Loucy (cell line): Measurements from ENCODE around the gene GALM.
"Not testable (repeated sequence)": the region's sequence is repeated elsewhere in the genome, so short reads cannot be mapped to it uniquely, and the experiment has no call there.

Source experiments
- H2AFZ ChIP-seq: fragments of 200-600 bp; sonication (generic); 2 replicates; pipeline ENCODE4 v1.6.0; 2016; ENCODE audit warnings: antibody characterized with exemption, mild to moderate bottlenecking, low read length, moderate library complexity
- H3F3A ChIP-seq: fragments of 200-600 bp; 2 replicates; pipeline ENCODE4 v1.6.0; 2016; ENCODE audit warnings: antibody characterized with exemption, low read depth, mild to moderate bottlenecking
- H3K27me3 ChIP-seq: fragments of 200-600 bp; sonication (generic); 2 replicates; pipeline ENCODE4 v1.6.1; 2014; ENCODE audit warnings: low read length, mild to moderate bottlenecking; ENCODE audit not compliant: insufficient read depth, poor library complexity, severe bottlenecking
- H3K36me3 ChIP-seq: fragments of 200-600 bp; sonication (generic); 2 replicates; pipeline ENCODE4 v1.6.1; 2016; ENCODE audit warnings: low read length; ENCODE audit not compliant: insufficient read depth
- H3K4me1 ChIP-seq: fragments of 200-600 bp; sonication (generic); 2 replicates; pipeline ENCODE4 v1.5.1; 2014; ENCODE audit warnings: low read length, mild to moderate bottlenecking; ENCODE audit not compliant: insufficient read depth, poor library complexity, severe bottlenecking
- H3K4me2 ChIP-seq: fragments of 200-600 bp; sonication (generic); 2 replicates; pipeline ENCODE4 v1.6.0; 2014; ENCODE audit warnings: antibody characterized with exemption, low read length, low read depth, mild to moderate bottlenecking; ENCODE audit not compliant: poor library complexity, severe bottlenecking
- H3K4me3 ChIP-seq: fragments of 200-600 bp; sonication (generic); 2 replicates; pipeline ENCODE4 v1.5.1; 2014; ENCODE audit warnings: low read length, mild to moderate bottlenecking, mixed read lengths; ENCODE audit not compliant: poor library complexity, severe bottlenecking
- H3K79me2 ChIP-seq: fragments of 200-600 bp; sonication (generic); 2 replicates; pipeline ENCODE4 v1.6.1; 2014; ENCODE audit warnings: low read length; ENCODE audit not compliant: insufficient read depth
- H3K9ac ChIP-seq: fragments of 200-600 bp; sonication (generic); 2 replicates; pipeline ENCODE4 v1.6.0; 2014; ENCODE audit warnings: mild to moderate bottlenecking, low read depth, low read length, moderate library complexity; ENCODE audit not compliant: poor library complexity, severe bottlenecking
- H3K9me2 ChIP-seq: fragments of 200-600 bp; sonication (generic); replicated peaks from 2 replicates; pipeline ENCODE4 v1.6.1; 2016; ENCODE audit warnings: low read depth, low read length, mixed read lengths
- H3K9me3 ChIP-seq: fragments of 200-600 bp; sonication (generic); 2 replicates; pipeline ENCODE4 v1.6.1; 2014; ENCODE audit warnings: mild to moderate bottlenecking, antibody characterized with exemption, low read length, low read depth; ENCODE audit not compliant: insufficient read depth
- H4K20me1 ChIP-seq: fragments of 200-600 bp; sonication (generic); 2 replicates; pipeline ENCODE4 v1.6.0; 2014; ENCODE audit warnings: antibody characterized with exemption, low read length, mild to moderate bottlenecking; ENCODE audit not compliant: insufficient read depth, poor library complexity, severe bottlenecking
- EZH2phosphoT487 ChIP-seq: fragments of 200-600 bp; IDR thresholded peaks from 2 replicates; pipeline ENCODE4 v1.6.1; 2018; ENCODE audit warnings: antibody characterized with exemption, mild to moderate bottlenecking, moderate library complexity, borderline replicate concordance
- TF ChIP-seq, protein P1 (sequence below): fragments of 200-600 bp; sonication (generic); conservative IDR thresholded peaks from 2 replicates; pipeline ENCODE4 v1.5.1; 2014; ENCODE audit warnings: mild to moderate bottlenecking, antibody characterized with exemption, low read length

Gene GALM

DNA sequence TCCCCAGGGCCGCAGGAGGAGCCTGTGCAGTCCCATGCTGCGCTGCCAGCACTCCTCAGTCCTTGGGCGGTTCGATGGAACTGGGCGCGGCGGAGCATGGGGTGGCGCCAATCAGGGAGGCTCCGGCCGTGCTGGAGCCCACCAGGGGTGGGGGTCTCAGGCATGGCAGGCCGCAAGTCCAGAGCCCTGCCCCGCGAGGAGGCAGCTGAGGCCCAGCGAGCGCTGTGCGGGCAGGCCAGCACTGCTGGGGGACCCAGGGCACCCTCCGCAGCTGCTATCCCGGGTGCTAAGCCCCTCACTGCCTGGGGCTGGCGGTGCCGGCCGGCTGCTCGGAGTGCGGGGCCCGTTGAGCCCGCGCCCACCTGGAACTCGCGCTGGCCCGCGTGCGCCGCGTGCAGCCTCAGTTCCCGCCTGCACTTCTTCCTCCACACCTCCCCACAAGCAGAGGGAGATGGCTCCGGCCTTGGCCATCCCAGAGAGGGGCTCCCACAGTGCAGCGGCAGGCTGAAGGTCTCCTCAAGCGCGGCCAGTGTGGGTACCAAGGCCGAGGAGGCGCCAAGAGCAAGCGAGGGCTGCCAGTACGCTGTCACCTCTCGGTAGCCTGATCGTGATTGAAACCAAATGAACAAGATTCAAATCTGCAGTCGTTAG, 22.8 kb upstream of the GALM start:
- Histone ChIP-seq H3K9ac (peak overlapping the region; percentile 65), H3K9me2 (no peaks in the 10 kb centered on the region), H3K27me3 (no peaks in the 10 kb centered on the region), H3K36me3 (no peaks in the 10 kb centered on the region), H3K4me3 (peak overlapping the region; percentile 54), H3K9me3 (no peaks in the 10 kb centered on the region), H3K4me2 (peak overlapping the region; percentile 68), H3F3A (peaks cover 19% of the 10 kb centered on the region; the same call in 1 of the 2 replicates), H4K20me1 (no peaks in the 10 kb centered on the region), H2AFZ (no peak overlapping the region), H3K79me2 (no peaks in the 10 kb centered on the region), H3K4me1 (peaks cover 48% of the 10 kb centered on the region)
- TF ChIP-seq, protein P1, sequence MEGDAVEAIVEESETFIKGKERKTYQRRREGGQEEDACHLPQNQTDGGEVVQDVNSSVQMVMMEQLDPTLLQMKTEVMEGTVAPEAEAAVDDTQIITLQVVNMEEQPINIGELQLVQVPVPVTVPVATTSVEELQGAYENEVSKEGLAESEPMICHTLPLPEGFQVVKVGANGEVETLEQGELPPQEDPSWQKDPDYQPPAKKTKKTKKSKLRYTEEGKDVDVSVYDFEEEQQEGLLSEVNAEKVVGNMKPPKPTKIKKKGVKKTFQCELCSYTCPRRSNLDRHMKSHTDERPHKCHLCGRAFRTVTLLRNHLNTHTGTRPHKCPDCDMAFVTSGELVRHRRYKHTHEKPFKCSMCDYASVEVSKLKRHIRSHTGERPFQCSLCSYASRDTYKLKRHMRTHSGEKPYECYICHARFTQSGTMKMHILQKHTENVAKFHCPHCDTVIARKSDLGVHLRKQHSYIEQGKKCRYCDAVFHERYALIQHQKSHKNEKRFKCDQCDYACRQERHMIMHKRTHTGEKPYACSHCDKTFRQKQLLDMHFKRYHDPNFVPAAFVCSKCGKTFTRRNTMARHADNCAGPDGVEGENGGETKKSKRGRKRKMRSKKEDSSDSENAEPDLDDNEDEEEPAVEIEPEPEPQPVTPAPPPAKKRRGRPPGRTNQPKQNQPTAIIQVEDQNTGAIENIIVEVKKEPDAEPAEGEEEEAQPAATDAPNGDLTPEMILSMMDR: no peak
- TF ChIP-seq EZH2phosphoT487: no peak

DNA sequence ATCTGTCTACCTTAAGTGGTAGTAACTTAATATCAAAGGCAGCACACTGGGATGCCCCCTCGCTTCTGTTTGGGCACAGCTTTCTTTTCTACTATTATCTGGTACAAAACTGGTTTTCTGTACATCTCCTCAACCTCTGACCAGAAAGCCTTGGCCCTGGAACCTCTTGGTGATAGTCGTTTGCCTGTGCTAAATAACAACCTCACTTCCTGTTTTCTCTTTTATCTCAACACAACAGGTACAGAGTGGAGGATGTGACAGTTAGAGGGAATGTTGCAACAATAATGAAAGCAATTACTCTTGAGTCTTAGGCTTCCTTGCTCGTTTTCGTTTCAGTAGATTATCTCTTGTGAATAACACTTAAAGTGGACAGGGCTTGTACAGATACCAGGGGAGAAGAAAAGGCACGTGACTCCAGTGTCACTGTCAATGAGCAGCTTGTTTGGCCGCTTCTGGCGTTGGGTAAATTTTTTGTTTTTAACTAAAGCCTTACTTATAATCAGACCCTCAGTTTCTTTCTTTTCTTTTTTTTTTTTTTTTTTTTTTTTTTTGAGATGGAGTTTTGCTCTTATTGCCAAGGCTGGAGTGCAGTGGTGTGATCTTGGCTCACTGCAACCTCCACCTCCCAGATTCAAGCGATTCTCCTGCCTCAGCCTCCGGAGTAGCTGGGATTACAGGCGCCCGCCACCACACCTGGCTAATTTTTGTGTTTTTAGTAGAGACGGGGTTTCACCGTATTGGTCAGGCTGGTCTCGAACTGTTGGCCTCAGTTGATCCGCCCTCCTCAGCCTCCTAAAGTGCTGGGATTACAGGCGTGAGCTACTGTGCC, 22.0 kb upstream of the GALM start:
- peaks cover 19% of the 10 kb centered on the region; the same call in 1 of the 2 replicates for H3F3A ChIP-seq
- peak overlapping the region; percentile 65 for H3K9ac ChIP-seq
- not testable (repeated sequence) for H3K27me3 ChIP-seq, H4K20me1 ChIP-seq, H3K36me3 ChIP-seq, H3K79me2 ChIP-seq, H3K9me3 ChIP-seq, H3K9me2 ChIP-seq
- peaks cover 56% of the 10 kb centered on the region for H3K4me1 ChIP-seq
- peak overlapping the region; percentile 79 for H2AFZ ChIP-seq
- peak overlapping the region; percentile 54 for H3K4me3 ChIP-seq
- peak overlapping the region; percentile 68 for H3K4me2 ChIP-seq

DNA sequence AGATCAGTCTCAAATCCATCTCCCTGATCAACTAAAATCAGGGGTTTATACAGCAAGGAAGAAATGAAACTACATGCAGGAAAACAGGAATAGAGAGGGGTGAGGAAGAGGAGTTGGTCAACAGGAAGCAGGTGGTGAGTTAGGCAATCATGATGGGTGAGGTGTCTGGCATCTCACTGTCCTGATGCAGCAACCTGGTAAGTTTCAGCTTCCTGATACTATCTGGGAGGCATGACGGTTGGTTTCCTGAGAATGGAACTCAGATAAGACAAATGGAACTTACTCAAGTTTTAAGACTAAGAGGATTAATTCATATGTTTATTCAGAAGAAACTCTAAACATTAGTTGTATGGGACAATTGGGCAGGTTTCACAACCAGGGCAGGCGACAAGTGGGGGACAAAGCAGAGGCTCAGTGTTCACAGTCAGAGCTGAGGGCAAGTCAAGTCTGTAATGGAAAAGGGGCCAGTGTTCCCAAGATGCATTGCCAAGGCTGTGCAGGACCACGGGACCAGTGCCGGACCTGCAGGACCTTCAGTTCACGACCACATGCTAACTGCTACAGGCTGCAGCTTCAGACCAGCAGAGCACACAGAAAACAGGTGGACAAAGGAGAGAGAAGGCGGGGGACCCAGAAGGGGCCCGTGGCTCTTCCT, 17.7 kb upstream of the GALM start:
- Histone ChIP-seq H3F3A (peaks cover 13% of the 10 kb centered on the region; the same call in 1 of the 2 replicates), H3K9ac (no peak overlapping the region), H3K36me3 (no peaks in the 10 kb centered on the region), H3K4me2 (peak overlapping the region; percentile 16), H3K9me3 (peaks cover 5% of the 10 kb centered on the region; the same call in 1 of the 2 replicates), H3K9me2 (no peaks in the 10 kb centered on the region), H3K4me1 (peaks cover 57% of the 10 kb centered on the region), H3K79me2 (no peaks in the 10 kb centered on the region), H3K4me3 (no peak overlapping the region), H2AFZ (no peak overlapping the region), H4K20me1 (no peaks in the 10 kb centered on the region), H3K27me3 (no peaks in the 10 kb centered on the region)
- TF ChIP-seq, protein P1: no peak
- TF ChIP-seq EZH2phosphoT487: no peak
